GM12872 (cell line): ENCODE results near the gene TRIO.

ENCODE experiments used
- CTCF ChIP-seq: IDR thresholded peaks from 3 replicates; pipeline ENCODE4 v1.5.1; 2011; ENCODE audit warnings: low read depth, mild to moderate bottlenecking, low read length, moderate library complexity; ENCODE audit not compliant: insufficient read depth

TRIO gene

GRCh38 chr5:14510880-14511279, 367.7 kb downstream of the TRIO start:
- TF ChIP-seq CTCF = no peak

DNA sequence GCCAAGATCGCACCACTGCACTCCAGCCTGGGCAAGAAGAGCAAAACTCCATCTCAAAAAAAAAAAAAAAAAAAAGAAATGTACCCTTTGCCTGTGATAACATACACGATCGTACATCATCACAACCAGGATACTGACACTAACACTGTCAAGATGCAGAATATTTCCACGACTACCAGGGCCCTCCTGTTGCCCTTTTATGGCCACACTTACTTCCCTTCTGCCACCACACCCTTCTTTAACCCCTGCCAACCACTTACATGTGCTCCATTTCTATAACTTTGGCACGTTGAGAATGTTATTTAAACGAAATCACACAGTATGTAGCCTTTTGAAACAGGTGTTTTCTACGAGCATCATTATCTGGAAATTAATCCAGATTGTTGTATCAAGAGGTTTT, 369.4 kb downstream of the TRIO start:
- TF ChIP-seq CTCF = no peak

DNA sequence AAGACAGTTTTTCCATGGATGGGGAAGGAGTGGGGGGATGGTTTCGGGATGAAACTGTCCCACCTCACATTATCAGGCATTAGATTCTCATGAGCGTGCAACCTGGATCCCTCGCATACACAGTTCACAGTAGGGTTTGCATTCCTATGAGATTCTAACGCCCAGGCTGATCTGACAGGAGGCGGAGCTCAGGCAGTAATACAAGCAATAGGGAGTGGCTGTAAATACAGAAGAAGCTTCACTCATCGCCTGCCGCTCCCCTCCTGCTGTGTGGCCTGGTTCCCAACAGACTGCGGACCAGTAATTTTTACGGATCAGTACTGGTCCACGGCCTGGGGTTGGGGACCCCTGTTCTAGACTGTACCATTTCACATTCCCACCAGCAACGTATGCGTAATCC, 370.1 kb downstream of the TRIO start:
- no peak for TF ChIP-seq CTCF

- no peak for TF ChIP-seq CTCF
Observed at GRCh38 chr5:14516901-14517300, 373.8 kb downstream of the TRIO start.

DNA sequence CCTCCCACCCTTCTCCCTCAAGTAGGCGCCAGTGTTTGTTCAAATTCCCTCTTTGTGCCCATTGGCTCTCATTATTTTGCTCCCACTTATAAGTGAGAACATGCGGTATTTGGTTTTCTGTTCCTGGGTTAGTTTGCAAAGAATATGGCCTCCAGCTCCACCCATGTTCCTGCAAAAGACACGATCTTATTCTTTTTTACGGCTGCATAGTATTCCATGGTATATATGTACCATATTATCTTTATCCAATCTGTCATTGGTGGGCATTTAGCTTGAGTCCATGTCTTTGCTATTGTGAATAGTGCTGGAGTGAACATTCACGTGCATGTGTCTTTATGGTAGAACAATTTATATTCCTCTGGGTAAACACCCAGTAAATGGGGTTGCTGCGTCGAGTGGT, 375.5 kb downstream of the TRIO start:
- no peak for TF ChIP-seq CTCF

- no peak for TF ChIP-seq CTCF
Observed at GRCh38 chr5:14521748-14522147, 378.6 kb downstream of the TRIO start.

DNA sequence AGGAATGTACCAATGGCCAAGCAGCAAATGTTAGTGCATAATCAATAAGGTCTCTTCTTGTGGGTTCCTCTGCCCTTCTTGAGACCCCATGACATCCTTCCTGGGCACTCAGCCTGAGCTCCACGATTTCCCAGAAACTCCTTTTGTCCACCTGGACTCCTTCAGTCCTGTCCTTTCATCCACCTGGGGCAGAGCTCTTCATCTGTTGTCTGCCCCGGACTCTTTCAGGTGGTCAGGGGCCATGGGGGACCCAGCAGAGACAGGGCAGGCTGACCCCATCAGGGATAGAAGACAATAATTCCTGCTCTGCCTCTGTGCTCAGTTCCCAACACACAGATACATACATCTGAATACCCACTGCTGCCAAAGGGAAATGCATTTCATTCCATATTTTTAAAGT, 379.6 kb downstream of the TRIO start:
- no peak for TF ChIP-seq CTCF

DNA sequence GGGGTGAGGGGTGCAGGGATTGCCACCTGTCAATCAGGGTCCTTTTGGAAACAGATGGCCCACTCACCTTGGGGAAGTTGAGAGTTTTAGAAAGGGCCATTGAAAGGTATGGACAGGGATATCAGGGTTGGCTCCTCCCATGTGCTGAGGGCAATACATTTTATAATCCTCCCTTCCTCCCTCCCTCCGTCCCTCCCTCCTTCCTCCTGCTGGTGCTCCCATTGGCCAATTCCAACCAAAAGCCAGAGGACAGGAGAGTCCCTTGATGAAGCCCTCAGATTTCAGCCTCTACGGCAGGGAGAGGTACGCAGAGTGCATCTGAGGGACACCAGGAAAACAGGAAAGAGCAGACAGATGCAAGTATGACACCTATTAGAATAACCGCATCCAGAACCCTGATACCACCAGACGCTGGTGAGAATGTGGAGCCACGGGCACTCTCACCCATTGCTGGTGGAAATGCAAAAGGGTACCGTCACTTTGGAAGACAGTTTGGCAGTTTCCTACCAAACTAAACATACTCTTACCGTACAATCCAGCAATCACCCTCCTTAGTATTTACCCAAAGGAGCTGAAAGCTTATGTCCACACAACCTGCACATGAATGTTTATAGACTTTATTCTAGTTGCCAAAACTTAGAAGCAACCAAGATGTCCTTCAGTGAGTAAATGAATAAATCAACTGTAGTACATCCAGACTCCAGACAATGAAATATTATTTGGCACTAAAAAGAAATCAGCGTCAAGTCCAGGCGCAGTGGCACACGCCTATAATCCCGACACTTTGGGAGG, 380.3 kb downstream of the TRIO start:
- no peak for TF ChIP-seq CTCF
